Fibroblast of lung (primary cell): ENCODE results near the gene TRERF1.

Experiments used
- CTCF ChIP-seq, 2 donors: IDR thresholded peaks in 1 of 2; conservative IDR thresholded peaks in 1 of 2; 1 replicate in 1 of 2; 2 replicates in 1 of 2; pipeline ENCODE4 v1.5.1; 2011 to 2012; ENCODE audit warnings: low read length in 2 of 2, control low read depth in 1 of 2, inconsistent platforms in 1 of 2, low read depth in 1 of 2, mild to moderate bottlenecking in 1 of 2
- EZH2 ChIP-seq: IDR thresholded peaks from 2 replicates; pipeline ENCODE4 v1.5.1; 2012; ENCODE audit warnings: low read length, control low read depth, mild to moderate bottlenecking; ENCODE audit errors: missing control alignments

GRCh38 chr6:42280966-42281533 lies 170.7 kb downstream of the TRERF1 start:
- TF ChIP-seq CTCF (conservative IDR thresholded peaks at IDR 0.05 in 1 of 2, IDR thresholded peaks at IDR 0.05 in 1 of 2; ENCODE audit: low read depth in 1 of 2, low read length in 2 of 2) (no peak), EZH2 (no peak)
